SK-N-SH (cell line): ENCODE measurements around the gene PARD6A. TPM values are rescaled to one million over a fixed set of nuclear protein-coding genes. Genes with fewer than 3 reads are reported as not detected.
A peak's percentile ranks its signal among the peaks of the same experiment; 100 is the strongest.

ENCODE experiments used
- CTCF ChIA-PET: fragments of 300-600, 350-600 bp; formaldehyde crosslinking; extraction: SDS; loops from one replicate; lab custom pipeline; 2021; lab: Yijun Ruan, JAX
- POLR2A ChIA-PET: fragments of 350-600 bp; sonication (Branson Sonifier 250); formaldehyde crosslinking; extraction: SDS; loops from one replicate; lab custom pipeline; 2020; ENCODE audit warnings: antibody characterized with exemption, inconsistent platforms; lab: Yijun Ruan, JAX
- DNase-seq: peaks from one replicate; pipeline ENCODE4 v3.0.0; 2012
- H2AFZ ChIP-seq: fragments of 200-600 bp; sonication (generic); 2 replicates; pipeline ENCODE4 v1.8.1; 2016; ENCODE audit warnings: antibody characterized with exemption, mild to moderate bottlenecking, low read depth
- H3F3A ChIP-seq: fragments of 200-600 bp; sonication (generic); replicated peaks from 2 replicates; pipeline ENCODE3; 2016; ENCODE audit warnings: antibody characterized with exemption, mild to moderate bottlenecking; ENCODE audit not compliant: insufficient read depth
- H3K27ac ChIP-seq, 2 experiments: fragments of 200-500 bp in 1 of 2; fragments of 200-600 bp in 1 of 2; sonication (Bioruptor generic) in 1 of 2; sonication (generic), shearing (Covaris generic) in 1 of 2; 2 replicates each; pipeline versions ENCODE4 v1.5.1 to v1.6.1; 2014 to 2016; ENCODE audit warnings: low read depth in 2 of 2, inconsistent platforms in 1 of 2, low read length in 1 of 2, mild to moderate bottlenecking in 1 of 2, mixed read lengths in 1 of 2
- H3K27me3 ChIP-seq: fragments of 200-600 bp; sonication (generic), shearing (Covaris generic); 2 replicates; pipeline ENCODE4 v1.6.1; 2016; ENCODE audit warnings: mixed run types; ENCODE audit not compliant: insufficient read depth
- H3K36me3 ChIP-seq, 2 experiments: fragments of 200-500 bp in 1 of 2; fragments of 200-600 bp in 1 of 2; sonication (Bioruptor generic) in 1 of 2; sonication (generic) in 1 of 2; replicated peaks in 1 of 2; 2 replicates each; pipeline versions ENCODE3 to v1.5.1; 2014 to 2016; ENCODE audit warnings: low read length in 1 of 2, mild to moderate bottlenecking in 1 of 2; ENCODE audit not compliant: insufficient read depth in 2 of 2, control insufficient read depth in 1 of 2
- H3K4me1 ChIP-seq, 2 experiments: fragments of 200-500 bp in 1 of 2; fragments of 200-600 bp in 1 of 2; sonication (Bioruptor generic) in 1 of 2; sonication (generic), shearing (Covaris generic) in 1 of 2; 2 replicates each; pipeline versions ENCODE4 v1.5.1 to v1.6.1; 2014 to 2016; ENCODE audit warnings: low read depth in 1 of 2, low read length in 1 of 2, mixed run types in 1 of 2; ENCODE audit not compliant: insufficient read depth in 2 of 2, control insufficient read depth in 1 of 2
- H3K4me2 ChIP-seq: fragments of 200-600 bp; sonication (generic), shearing (Covaris generic); 2 replicates; pipeline ENCODE4 v1.6.1; 2017; ENCODE audit warnings: mixed run types
- H3K4me3 ChIP-seq, 2 experiments: fragments of 200-500 bp in 1 of 2; fragments of 200-600 bp in 1 of 2; sonication (Bioruptor generic) in 1 of 2; sonication (generic), shearing (Covaris generic) in 1 of 2; 2 replicates each; pipeline versions ENCODE4 v1.5.1 to v1.8.1; 2014 to 2016; ENCODE audit warnings: low read depth in 2 of 2, inconsistent platforms in 1 of 2, low read length in 1 of 2, mild to moderate bottlenecking in 1 of 2, mixed read lengths in 1 of 2, moderate library complexity in 1 of 2
- H3K79me2 ChIP-seq: fragments of 200-600 bp; sonication (generic); 2 replicates; pipeline ENCODE4 v1.8.1; 2017; ENCODE audit warnings: mild to moderate bottlenecking; ENCODE audit not compliant: insufficient read depth
- H3K9ac ChIP-seq: fragments of 200-600 bp; sonication (generic); 2 replicates; pipeline ENCODE4 v1.6.1; 2017; ENCODE audit warnings: mixed run types
- H3K9me2 ChIP-seq: fragments of 200-600 bp; sonication (generic); 2 replicates; pipeline ENCODE4 v1.6.1; 2017; ENCODE audit warnings: mixed run types
- H3K9me3 ChIP-seq: fragments of 200-600 bp; sonication (generic); 2 replicates; pipeline ENCODE4 v1.6.1; 2017; ENCODE audit warnings: mixed run types, mild to moderate bottlenecking, moderate library complexity
- H4K20me1 ChIP-seq: fragments of 200-600 bp; sonication (generic); 2 replicates; pipeline ENCODE4 v1.6.1; 2017; ENCODE audit warnings: mild to moderate bottlenecking, mixed run types; ENCODE audit not compliant: insufficient read depth
- EZH2phosphoT487 ChIP-seq: fragments of 200-600 bp; sonication (generic); IDR thresholded peaks from 2 replicates; pipeline ENCODE4 v1.6.1; 2017; ENCODE audit warnings: low read depth, mixed run types, mild to moderate bottlenecking, antibody characterized with exemption, moderate library complexity, borderline replicate concordance
- FOXJ3 ChIP-seq: sonication (generic); formaldehyde crosslinking; IDR thresholded peaks from 2 replicates; pipeline ENCODE4 v1.5.1; 2020; ENCODE audit warnings: mild to moderate bottlenecking, missing genetic modification reagents
- NFIC ChIP-seq: IDR thresholded peaks from 2 replicates; pipeline ENCODE4 v1.4.0; 2012; ENCODE audit warnings: borderline replicate concordance
- SMC3 ChIP-seq: IDR thresholded peaks from 2 replicates; pipeline ENCODE4 v1.6.1; 2012; ENCODE audit warnings: low read depth, low read length, improper control_type of control experiment
- TEAD4 ChIP-seq: IDR thresholded peaks from 2 replicates; pipeline ENCODE4 v1.4.0; 2012; ENCODE audit warnings: mild to moderate bottlenecking, borderline replicate concordance; ENCODE audit not compliant: insufficient read depth
- WGBS: methylation state at CpG from one replicate; pipeline ENCODE4 v1.1.6; 2017; ENCODE audit warnings: low lambda C conversion rate; 5-methylcytosine and 5-hydroxymethylcytosine counted together
- polyA plus RNA-seq, 3 experiments: library from polyadenylated mRNA; depleted of rRNA; stranded (reverse); fragments of >200 nt; gene quantifications; 2 replicates each; pipeline ENCODE4 v1.2.3, GENCODE V29; 2012
- TF ChIP-seq, protein P1 (sequence below): IDR thresholded peaks from 2 replicates; pipeline ENCODE4 v1.6.1; 2012; ENCODE audit warnings: mild to moderate bottlenecking, low read depth, low read length, moderate library complexity
- TF ChIP-seq, protein P2 (sequence below): IDR thresholded peaks from 2 replicates; pipeline ENCODE4; 2012

PARD6A gene
- polyA plus RNA-seq, 1 of the 3 experiments (the other 2 are of a cell fraction) = 9.0 TPM

DNA sequence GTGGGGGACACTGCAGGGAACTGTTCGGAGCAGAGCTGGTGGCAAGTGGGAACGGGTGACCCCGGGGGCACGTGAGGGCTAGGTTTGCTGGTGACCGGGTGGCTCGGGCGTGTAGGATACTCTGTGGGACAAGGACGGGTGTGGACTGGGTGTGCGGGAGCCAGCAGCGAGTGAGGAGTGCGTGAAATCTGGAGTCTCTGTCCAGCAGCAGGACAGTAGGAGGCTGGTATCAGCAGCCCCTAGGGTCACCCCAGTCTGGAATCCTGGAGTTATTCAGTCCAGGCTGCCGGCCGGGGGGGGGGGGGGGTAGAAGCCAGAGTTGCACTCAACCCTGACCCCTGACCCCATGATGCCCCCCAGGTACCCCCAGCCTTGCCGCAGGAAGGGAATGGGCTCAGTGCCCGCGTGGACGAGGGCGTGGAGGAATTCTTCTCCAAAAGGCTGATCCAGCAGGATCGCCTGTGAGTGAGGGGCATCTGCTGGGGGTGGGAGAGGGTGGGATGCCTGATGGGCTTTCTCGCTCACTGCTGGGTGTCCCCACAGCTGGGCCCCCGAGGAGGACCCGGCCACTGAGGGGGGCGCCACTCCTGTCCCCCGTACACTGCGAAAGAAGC, 6.9 kb upstream of the PARD6A start:
- DNase-seq = no peak
- H2AFZ ChIP-seq = no peak overlapping the region
- H3K9me3 ChIP-seq = no peaks in the 10 kb centered on the region
- ChIA-PET POLR2A (interaction anchor here (0.6 to 1.0 kb wide), 2 partner anchors 110 to 406 kb away, joined by 3 to 4 read pairs; no protein-coding TSS in a partner anchor), CTCF (interaction anchor here (0.9 to 6.6 kb wide), 4 partner anchors 9 to 132 kb away, joined by 3 to 43 read pairs (median 5); partner anchors contain the start of gene CARMIL2)
- H3K9me2 ChIP-seq = no peaks in the 10 kb centered on the region
- H3K27ac ChIP-seq = no peak overlapping the region
- H3K4me2 ChIP-seq = peak overlapping the region; percentile 94
- peaks cover 0 to 13% of the 10 kb centered on the region in 2 experiments for H3K36me3 ChIP-seq
- TF ChIP-seq, protein P1, sequence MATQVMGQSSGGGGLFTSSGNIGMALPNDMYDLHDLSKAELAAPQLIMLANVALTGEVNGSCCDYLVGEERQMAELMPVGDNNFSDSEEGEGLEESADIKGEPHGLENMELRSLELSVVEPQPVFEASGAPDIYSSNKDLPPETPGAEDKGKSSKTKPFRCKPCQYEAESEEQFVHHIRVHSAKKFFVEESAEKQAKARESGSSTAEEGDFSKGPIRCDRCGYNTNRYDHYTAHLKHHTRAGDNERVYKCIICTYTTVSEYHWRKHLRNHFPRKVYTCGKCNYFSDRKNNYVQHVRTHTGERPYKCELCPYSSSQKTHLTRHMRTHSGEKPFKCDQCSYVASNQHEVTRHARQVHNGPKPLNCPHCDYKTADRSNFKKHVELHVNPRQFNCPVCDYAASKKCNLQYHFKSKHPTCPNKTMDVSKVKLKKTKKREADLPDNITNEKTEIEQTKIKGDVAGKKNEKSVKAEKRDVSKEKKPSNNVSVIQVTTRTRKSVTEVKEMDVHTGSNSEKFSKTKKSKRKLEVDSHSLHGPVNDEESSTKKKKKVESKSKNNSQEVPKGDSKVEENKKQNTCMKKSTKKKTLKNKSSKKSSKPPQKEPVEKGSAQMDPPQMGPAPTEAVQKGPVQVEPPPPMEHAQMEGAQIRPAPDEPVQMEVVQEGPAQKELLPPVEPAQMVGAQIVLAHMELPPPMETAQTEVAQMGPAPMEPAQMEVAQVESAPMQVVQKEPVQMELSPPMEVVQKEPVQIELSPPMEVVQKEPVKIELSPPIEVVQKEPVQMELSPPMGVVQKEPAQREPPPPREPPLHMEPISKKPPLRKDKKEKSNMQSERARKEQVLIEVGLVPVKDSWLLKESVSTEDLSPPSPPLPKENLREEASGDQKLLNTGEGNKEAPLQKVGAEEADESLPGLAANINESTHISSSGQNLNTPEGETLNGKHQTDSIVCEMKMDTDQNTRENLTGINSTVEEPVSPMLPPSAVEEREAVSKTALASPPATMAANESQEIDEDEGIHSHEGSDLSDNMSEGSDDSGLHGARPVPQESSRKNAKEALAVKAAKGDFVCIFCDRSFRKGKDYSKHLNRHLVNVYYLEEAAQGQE = peak; percentile 89
- TF ChIP-seq NFIC (no peak), EZH2phosphoT487 (no peak)
- H3F3A ChIP-seq = peaks cover 4% of the 10 kb centered on the region
- peak overlapping the region; percentile 49; the same call in 1 of the 2 replicates for H3K9ac ChIP-seq
- H4K20me1 ChIP-seq = peaks cover 6% of the 10 kb centered on the region; the same call in 1 of the 2 replicates
- H3K27me3 ChIP-seq = no peaks in the 10 kb centered on the region
- peaks cover 0 to 14% of the 10 kb centered on the region in 2 experiments; a peak in 1 of 4 replicates for H3K4me1 ChIP-seq
- peak overlapping the region; percentile 64 to 82 for H3K4me3 ChIP-seq
- 23% methylated on average over 19 of the region's 25 CpGs for WGBS
- H3K79me2 ChIP-seq = peaks cover 6% of the 10 kb centered on the region

DNA sequence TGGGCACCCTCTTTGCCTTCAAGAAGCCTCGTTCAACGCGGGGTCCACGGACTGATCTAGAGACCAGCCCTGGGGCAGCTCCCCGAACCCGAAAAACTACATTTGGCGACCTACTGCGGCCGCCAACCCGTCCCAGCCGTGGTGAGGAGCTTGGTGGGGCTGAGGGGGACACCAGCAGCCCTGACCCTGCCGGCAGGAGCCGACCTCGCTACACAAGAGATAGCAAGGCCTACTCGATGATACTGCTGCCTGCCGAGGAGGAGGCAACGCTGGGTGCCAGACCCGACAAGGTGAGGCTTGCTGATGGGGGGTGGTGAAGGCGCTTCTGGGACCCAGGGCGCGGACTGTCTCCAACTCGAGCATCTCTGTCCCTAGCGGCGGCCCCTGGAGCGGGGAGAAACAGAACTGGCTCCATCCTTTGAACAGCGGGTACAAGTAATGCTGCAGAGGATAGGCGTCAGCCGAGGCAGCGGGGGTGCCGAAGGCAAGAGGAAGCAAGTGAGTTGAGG, 6.3 kb upstream of the PARD6A start:
- TF ChIP-seq FOXJ3 (CRISPR knock-in tag) = no peak
- TF ChIP-seq TEAD4 = no peak
- TF ChIP-seq, protein P2, sequence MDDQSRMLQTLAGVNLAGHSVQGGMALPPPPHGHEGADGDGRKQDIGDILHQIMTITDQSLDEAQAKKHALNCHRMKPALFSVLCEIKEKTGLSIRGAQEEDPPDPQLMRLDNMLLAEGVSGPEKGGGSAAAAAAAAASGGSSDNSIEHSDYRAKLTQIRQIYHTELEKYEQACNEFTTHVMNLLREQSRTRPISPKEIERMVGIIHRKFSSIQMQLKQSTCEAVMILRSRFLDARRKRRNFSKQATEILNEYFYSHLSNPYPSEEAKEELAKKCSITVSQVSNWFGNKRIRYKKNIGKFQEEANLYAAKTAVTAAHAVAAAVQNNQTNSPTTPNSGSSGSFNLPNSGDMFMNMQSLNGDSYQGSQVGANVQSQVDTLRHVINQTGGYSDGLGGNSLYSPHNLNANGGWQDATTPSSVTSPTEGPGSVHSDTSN = no peak
- TF ChIP-seq SMC3 = no peak
- DNase-seq = no peak
- peaks cover 4% of the 10 kb centered on the region for H3F3A ChIP-seq
- peaks cover 7% of the 10 kb centered on the region; the same call in 1 of the 2 replicates for H4K20me1 ChIP-seq
- CTCF ChIA-PET = interaction anchor here (1.0 to 6.6 kb wide), 2 partner anchors 9 to 132 kb away, joined by 6 to 43 read pairs; partner anchors contain the start of gene CARMIL2
- 84% methylated on average over 15 of the region's 30 CpGs for WGBS
- peak overlapping the region; percentile 94; the same call in 1 of the 2 replicates for H3K4me2 ChIP-seq
- H3K4me1 ChIP-seq = peaks cover 0 to 20% of the 10 kb centered on the region in 2 experiments; a peak in 1 of 4 replicates
- peaks cover 11% of the 10 kb centered on the region for H3K79me2 ChIP-seq
- H3K9me2 ChIP-seq = no peaks in the 10 kb centered on the region
- H3K9ac ChIP-seq = no peak overlapping the region
- POLR2A ChIA-PET = no interaction called here
- no peak overlapping the region for H2AFZ ChIP-seq
- H3K9me3 ChIP-seq = no peaks in the 10 kb centered on the region
- no peaks in the 10 kb centered on the region for H3K27me3 ChIP-seq
- H3K27ac ChIP-seq = no peak overlapping the region
- H3K36me3 ChIP-seq = peaks cover 0 to 13% of the 10 kb centered on the region in 2 experiments
- H3K4me3 ChIP-seq = no peak overlapping the region; a peak in 1 of 4 replicates
